ENCODE data around the gene EIF4EBP3.

EIF4EBP3 gene

DNA sequence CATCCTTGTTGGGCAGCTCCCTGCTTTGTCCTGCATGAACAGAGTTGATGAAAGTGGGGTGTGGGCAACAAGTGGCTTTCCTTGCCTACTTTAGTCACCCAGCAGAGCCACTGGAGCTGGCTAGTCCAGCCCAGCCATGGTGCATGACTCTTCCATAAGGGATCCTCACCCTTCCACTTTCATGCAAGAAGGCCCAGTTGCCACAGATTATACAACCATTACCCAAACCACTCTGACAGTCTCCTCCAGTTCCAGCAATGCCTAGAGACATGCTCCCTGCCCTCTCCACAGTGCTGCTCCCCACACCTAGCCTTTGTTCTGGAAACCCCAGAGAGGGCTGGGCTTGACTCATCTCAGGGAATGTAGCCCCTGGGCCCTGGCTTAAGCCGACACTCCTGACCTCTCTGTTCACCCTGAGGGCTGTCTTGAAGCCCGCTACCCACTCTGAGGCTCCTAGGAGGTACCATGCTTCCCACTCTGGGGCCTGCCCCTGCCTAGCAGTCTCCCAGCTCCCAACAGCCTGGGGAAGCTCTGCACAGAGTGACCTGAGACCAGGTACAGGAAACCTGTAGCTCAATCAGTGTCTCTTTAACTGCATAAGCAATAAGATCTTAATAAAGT is 21.1 kb downstream of the EIF4EBP3 start:
- no peak for DNase-seq (ENCODE audit: low read depth)
- H3K4me3 ChIP-seq (ENCODE audit: low read length): no peak overlapping the region
- TF ChIP-seq, protein P1, sequence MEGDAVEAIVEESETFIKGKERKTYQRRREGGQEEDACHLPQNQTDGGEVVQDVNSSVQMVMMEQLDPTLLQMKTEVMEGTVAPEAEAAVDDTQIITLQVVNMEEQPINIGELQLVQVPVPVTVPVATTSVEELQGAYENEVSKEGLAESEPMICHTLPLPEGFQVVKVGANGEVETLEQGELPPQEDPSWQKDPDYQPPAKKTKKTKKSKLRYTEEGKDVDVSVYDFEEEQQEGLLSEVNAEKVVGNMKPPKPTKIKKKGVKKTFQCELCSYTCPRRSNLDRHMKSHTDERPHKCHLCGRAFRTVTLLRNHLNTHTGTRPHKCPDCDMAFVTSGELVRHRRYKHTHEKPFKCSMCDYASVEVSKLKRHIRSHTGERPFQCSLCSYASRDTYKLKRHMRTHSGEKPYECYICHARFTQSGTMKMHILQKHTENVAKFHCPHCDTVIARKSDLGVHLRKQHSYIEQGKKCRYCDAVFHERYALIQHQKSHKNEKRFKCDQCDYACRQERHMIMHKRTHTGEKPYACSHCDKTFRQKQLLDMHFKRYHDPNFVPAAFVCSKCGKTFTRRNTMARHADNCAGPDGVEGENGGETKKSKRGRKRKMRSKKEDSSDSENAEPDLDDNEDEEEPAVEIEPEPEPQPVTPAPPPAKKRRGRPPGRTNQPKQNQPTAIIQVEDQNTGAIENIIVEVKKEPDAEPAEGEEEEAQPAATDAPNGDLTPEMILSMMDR (conservative IDR thresholded peaks at IDR 0.05; ENCODE audit: low read length): no peak

DNA sequence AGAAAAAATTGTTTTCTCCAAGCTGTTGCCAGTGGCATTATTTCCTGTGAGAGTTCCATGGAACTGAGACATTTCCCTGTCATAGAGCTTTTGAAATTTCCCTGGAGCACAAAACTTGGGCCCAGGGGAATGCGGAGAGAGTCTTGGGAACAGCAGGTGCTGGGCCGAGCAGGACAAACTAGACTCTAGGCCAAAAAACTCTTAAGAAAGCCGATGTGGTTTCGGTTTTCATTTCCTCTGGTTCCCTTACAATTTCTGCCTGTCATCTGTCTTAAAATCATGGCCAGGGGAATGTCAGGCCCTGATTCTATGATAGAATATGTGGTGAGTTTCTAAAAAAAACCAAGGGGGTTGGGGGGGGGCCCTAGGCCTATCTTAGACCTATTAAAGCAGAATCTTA is 21.7 kb downstream of the EIF4EBP3 start:
- TF ChIP-seq, protein P1 (conservative IDR thresholded peaks at IDR 0.05; ENCODE audit: low read length): no peak
- DNase-seq (ENCODE audit: low read depth): no peak
- H3K4me3 ChIP-seq (ENCODE audit: low read length): no peak overlapping the region

DNA sequence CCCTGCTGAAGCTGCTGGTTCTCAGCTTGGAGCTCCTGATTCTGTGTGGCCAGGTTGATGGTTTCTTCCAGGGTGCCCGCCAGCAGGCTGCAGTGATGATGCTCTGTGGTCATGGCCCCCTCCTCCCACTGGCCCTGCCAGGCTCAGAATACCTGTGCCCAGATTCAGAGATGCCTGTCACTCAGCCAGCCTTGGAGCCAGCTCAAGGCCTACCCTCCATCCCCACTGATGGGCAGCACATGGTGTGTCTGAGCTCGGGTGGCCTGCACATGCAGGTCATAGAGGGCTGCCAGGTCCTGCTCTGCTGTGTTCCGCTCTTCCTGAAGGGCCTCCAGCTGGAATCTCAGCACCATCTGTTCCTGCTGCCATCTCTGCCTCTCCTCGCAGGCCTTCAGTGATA is 22.6 kb downstream of the EIF4EBP3 start:
- H3K4me3 ChIP-seq (ENCODE audit: low read length): no peak overlapping the region
- TF ChIP-seq, protein P1 (conservative IDR thresholded peaks at IDR 0.05; ENCODE audit: low read length): no peak
- DNase-seq (ENCODE audit: low read depth): no peak

DNA sequence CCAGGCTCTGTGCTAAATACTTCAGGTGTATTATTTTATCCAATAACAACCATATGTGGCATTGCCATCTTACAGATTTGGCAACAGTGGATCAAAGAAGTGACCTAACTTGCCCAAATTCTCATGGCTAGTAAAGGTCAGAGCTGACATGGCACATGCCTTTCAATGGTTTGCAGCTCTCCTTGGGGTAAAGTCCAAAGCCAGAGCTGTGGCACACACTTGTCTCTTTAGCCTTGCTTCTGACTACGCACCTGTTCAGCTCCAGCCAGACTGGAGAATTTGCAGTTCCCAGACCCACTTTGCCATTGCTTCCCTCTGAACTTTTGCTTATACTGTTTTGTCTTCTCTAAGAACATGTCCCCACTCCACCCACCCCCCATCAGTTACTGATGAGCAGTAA is 23.0 kb downstream of the EIF4EBP3 start:
- H3K4me3 ChIP-seq (ENCODE audit: low read length): no peak overlapping the region
- DNase-seq (ENCODE audit: low read depth): no peak
- TF ChIP-seq, protein P1 (conservative IDR thresholded peaks at IDR 0.05; ENCODE audit: low read length): no peak

DNA sequence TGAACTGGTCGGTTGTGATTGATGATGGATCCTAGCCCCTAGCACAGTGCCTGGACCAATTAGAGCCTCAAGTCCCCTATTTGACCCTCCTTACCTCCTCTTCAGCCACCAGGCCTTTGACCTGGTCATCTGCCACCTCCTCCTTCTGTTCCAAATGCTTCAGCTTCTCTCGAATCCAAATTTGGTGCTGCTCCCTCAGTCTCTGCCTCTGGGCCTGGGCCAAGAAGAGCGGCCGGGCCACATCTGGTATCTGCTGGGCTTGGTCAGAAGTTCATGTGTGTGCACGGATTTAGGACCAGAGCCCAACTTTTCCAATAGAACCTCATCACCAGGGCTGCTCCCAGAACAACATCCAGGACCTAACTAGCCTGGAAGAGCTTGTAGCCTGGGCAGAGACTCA is 23.6 kb downstream of the EIF4EBP3 start:
- DNase-seq (ENCODE audit: low read depth): no peak
- no peak overlapping the region for H3K4me3 ChIP-seq (ENCODE audit: low read length)
- TF ChIP-seq, protein P1 (conservative IDR thresholded peaks at IDR 0.05; ENCODE audit: low read length): no peak

DNA sequence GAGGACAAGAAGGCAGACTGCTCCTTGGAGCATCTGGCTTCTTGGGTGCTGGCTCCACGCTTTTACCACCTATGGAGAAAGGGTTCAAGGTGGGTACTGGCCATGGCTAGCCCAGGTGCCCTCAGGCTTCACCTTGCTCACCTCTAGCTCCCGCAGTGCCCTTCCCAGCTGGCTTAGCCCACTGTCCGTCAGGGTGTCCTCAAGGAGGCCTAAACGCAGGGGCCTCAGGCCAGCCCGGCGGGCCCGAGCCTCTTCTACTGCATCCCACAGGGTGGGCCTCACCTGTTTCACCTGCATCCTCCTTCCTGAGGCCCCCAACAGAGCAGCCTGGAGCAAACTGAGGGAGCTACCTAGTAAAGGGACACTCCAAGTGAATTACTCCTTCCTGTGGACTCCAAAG is 26.2 kb downstream of the EIF4EBP3 start:
- TF ChIP-seq, protein P1 (conservative IDR thresholded peaks at IDR 0.05; ENCODE audit: low read length): no peak
- no peak for DNase-seq (ENCODE audit: low read depth)
- H3K4me3 ChIP-seq (ENCODE audit: low read length): no peak overlapping the region

DNA sequence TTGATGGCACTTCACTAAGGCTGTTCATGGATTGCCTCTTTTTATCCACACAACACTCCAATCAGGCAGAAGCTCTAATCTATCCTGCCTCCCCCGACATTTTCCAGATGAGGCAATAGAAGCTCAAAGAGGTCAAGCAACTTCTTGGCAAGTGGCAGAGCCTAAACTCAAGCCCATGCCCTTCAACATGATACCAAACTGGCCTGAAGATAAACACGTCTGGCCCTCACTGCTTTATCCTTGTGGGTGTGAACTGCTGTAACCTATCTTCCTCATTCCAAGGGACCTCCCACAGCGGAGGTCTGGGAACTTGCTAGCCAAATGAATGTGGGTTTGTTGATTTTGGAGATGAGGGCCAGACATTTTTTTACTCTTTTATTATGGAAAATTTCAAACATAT is 26.7 kb downstream of the EIF4EBP3 start:
- H3K4me3 ChIP-seq (ENCODE audit: low read length): no peak overlapping the region
- TF ChIP-seq, protein P1 (conservative IDR thresholded peaks at IDR 0.05; ENCODE audit: low read length): no peak
- no peak for DNase-seq (ENCODE audit: low read depth)

Measured in AG10803 (cell line).